Thyroid gland (tissue), 4 donors: Measurements from ENCODE around the gene ZNF154.

ENCODE experiments used
- CTCF ChIP-seq, 6 experiments: fragments of 200-600 bp in 3 of 6; fragments of 450-650 bp in 3 of 6; sonication (generic) in 3 of 6; IDR thresholded peaks; one replicate each; pipeline ENCODE4 v1.5.1; 2016 to 2019; ENCODE audit warnings: antibody characterized with exemption in 6 of 6, mild to moderate bottlenecking in 2 of 6, inconsistent platforms in 1 of 6, moderate library complexity in 1 of 6
- POLR2A ChIP-seq, 2 donors: fragments of 450-650 bp; IDR thresholded peaks; one replicate each; pipeline ENCODE4 v1.6.1; 2017; ENCODE audit warnings: antibody characterized with exemption in 2 of 2, mild to moderate bottlenecking in 2 of 2, moderate library complexity in 1 of 2

GRCh38 chr19:57689750-57690149, 19.3 kb downstream of the ZNF154 start:
- TF ChIP-seq CTCF (IDR thresholded peaks at IDR 0.05) (no peak), POLR2A (IDR thresholded peaks at IDR 0.05) (no peak)
